Measurements from ENCODE around the gene TMEM208. TPM values are rescaled to one million over a fixed set of nuclear protein-coding genes. Genes with fewer than 3 reads are reported as not detected.

TMEM208 gene
- total and polyA plus RNA-seq, 2 of the 13 experiments (the other 11 are each of a cell fraction or from before 2014, with no cell fraction given): 58.8 to 72.9 TPM

GRCh38 chr16:67246081-67246755 lies 19.3 kb downstream of the TMEM208 start (continued):
- TF ChIP-seq ZFYVE20 (CRISPR knock-in tag; IDR thresholded peaks at IDR 0.05; ENCODE audit: borderline replicate concordance, low read depth) (0 out of 2 replicates have a peak, but pooled peaks have one; percentile 43), POLR2AphosphoS5 (IDR thresholded peaks at IDR 0.05; ENCODE audit: low read depth, low read length) (peak; percentile 48; the same call in 1 of the 2 replicates), RNF219 (CRISPR knock-in tag; IDR thresholded peaks at IDR 0.05) (0 out of 2 replicates have a peak, but pooled peaks have one; percentile 90), ZNF180 (CRISPR knock-in tag; IDR thresholded peaks at IDR 0.05; ENCODE audit: borderline replicate concordance, low read depth) (no peak; the same call in 1 of the 2 replicates), GTF2F1 (IDR thresholded peaks at IDR 0.05; ENCODE audit: low read length) (no peak), TBX3 (IDR thresholded peaks at IDR 0.05; ENCODE audit: borderline replicate concordance) (peak; percentile 37; the same call in 1 of the 2 replicates), ARID4A (CRISPR knock-in tag; IDR thresholded peaks at IDR 0.05; ENCODE audit: borderline replicate concordance) (peak; percentile 95), SP1 (IDR thresholded peaks at IDR 0.05) (no peak), SP1 (CRISPR knock-in tag; IDR thresholded peaks at IDR 0.05) (peak; percentile 65), ZFP90 (CRISPR knock-in tag; IDR thresholded peaks at IDR 0.05; ENCODE audit: borderline replicate concordance) (peak; percentile 87; the same call in 1 of the 2 replicates), PPARG (CRISPR knock-in tag; conservative IDR thresholded peaks at IDR 0.05) (peak; percentile 81), ZNF10 (CRISPR knock-in tag; IDR thresholded peaks at IDR 0.05; ENCODE audit: borderline replicate concordance, low read depth) (no peak), ATM (IDR thresholded peaks at IDR 0.05; ENCODE audit: borderline replicate concordance) (no peak), ZBTB26 (CRISPR knock-in tag; IDR thresholded peaks at IDR 0.05; ENCODE audit: borderline replicate concordance) (no peak; the same call in 1 of the 2 replicates), POGZ (CRISPR knock-in tag; IDR thresholded peaks at IDR 0.05) (peak; percentile 59), MXI1 (IDR thresholded peaks at IDR 0.05; ENCODE audit: borderline replicate concordance, low read depth, low read length) (peak; percentile 63; the same call in 2 of the 3 replicates), KMT2B (CRISPR knock-in tag; IDR thresholded peaks at IDR 0.05) (peak; percentile 47), FOXP1 (IDR thresholded peaks at IDR 0.05) (no peak), FOXP1 (CRISPR knock-in tag; IDR thresholded peaks at IDR 0.05) (no peak), ZMYM3 (CRISPR knock-in tag; IDR thresholded peaks at IDR 0.05) (peak; percentile 53; the same call in 1 of the 2 replicates), ZNF362 (CRISPR knock-in tag; IDR thresholded peaks at IDR 0.05; ENCODE audit: borderline replicate concordance) (peak; percentile 9; the same call in 1 of the 2 replicates), JARID2 (CRISPR knock-in tag; IDR thresholded peaks at IDR 0.05; ENCODE audit: insufficient replicate concordance) (peak; percentile 76)

Measured in HepG2 (cell line).